Ureter (tissue), 1 donor: ENCODE data around the gene PIK3R5. TPM values are rescaled to one million over a fixed set of nuclear protein-coding genes. Genes with fewer than 3 reads are reported as not detected.
"Not testable (repeated sequence)": the region's sequence is repeated elsewhere in the genome, so short reads cannot be mapped to it uniquely, and the experiment has no call there.

Source experiments
- DNase-seq: peaks from one replicate; pipeline ENCODE4 v3.0.0-alpha.2; 2020; ENCODE audit warnings: low spot score
- total RNA-seq: library from RNA; stranded (reverse); gene quantifications from one replicate; pipeline ENCODE4 v1.2.4, GENCODE V29; 2023
- donor health status: DM: yes; HTN: yes; CAD: no.

The PIK3R5 gene
- total RNA-seq, 1 donor from 2014 or later = 8.4 TPM

- no peak for DNase-seq
These were observed 68.6 kb downstream of the PIK3R5 start for GRCh38 chr17:8896641-8897635.

- no peak for DNase-seq
These were observed 69.4 kb downstream of the PIK3R5 start for GRCh38 chr17:8896087-8896486.

DNA sequence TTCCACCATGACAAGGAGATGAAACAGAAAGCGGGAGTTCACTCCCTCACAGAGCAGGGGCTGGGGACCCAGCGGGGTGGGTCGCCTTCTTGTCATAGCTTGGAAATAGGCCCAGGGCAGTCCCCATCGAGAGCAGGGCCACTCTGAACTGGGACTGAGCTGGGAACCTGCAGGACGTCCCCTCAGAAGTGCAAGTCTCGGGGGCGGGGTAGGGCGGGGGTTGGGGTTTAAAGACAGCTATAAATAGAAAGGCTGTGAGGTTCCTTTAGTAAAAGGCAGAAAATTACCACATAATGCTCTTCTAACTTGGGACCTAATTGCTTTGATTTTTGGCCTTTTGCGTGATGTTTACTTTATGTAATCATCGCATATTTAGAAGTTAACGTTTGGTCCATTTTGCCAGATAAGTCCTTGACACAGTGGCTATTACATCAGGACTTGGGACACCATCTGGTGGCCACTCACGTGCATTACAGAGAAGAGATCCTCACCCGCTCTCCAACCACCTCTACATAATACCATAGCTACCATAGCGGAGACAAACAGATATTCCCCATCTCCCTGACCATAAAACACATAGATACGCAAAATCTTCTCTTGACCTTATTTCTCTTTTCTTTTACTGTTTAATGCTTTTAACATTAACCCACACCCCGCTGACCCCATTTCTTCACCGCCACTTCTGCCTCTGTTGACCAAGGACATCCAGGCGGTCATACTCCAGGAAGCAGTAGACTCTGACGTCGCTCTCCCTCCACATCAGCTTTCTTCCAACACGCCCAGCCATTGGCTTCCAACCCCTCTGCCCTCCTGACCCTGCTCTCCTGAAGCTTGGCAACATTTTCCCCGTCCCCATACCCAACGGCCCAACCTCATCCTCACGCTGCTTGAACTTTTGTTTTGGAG, 70.6 kb downstream of the PIK3R5 start:
- no peak for DNase-seq

DNA sequence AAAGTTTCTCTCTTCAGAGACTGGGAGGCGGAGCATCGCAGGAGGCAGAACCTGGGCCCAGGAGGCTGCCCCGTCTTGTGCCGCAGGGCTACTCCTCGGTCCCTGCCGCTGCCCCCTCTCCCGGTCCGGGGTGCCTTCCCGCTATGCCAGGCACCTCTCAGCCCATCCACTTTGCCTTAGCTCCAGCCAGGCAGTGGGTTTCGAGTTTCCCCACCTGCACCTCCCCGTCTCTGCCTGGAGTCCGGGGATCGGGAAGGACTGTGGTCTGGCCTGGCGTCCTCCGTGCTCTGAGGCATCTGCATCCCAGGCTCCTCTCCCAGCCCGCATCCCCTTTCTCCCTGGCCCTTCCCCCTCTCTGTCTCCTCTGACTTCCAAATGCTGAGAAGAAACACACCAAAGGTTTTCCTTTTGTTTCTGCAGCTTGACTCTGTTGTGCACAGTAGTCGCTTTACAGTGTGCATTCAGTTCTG, 71.3 kb downstream of the PIK3R5 start:
- no peak for DNase-seq

GRCh38 chr17:8893621-8894201, 71.8 kb downstream of the PIK3R5 start:
- no peak for DNase-seq

GRCh38 chr17:8893059-8893458, 72.4 kb downstream of the PIK3R5 start:
- DNase-seq = no peak

DNA sequence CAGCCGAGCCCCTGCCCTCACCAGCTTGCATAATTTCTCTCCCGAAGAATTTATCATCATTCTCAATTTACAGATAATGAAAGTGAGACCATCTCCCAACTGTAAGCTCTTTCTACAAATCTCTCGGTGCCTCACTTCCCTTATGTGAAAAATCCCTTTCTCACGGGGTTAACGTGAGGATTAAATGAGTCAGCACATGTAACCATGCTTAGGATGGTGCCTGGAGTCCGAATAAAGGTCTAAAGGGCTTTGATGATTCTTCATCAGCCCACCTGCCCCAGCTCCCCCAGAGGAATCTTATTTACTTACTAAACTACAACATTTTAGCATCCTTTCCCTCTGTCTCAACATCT, 73.2 kb downstream of the PIK3R5 start:
- no peak for DNase-seq

DNA sequence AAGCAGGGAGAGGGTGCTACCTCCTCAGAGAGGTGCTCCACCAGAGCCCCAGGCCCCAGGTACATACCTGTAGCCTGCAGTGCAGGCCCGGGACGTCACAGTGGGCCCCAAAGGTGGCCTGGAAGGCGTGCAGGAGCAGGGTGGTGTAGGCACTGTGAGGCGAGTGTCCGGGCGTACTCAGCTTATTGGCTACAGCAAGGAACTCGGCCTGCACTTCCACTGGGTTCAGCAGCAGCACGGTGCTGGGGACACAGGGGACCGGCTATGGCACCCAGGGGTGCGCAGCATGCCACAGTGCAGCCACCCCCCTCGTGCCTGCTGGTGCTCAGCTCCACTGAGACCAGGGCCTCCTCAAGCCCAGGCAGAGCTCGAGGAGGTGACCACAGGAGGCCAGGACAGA, 74.8 kb downstream of the PIK3R5 start:
- DNase-seq = no peak

GRCh38 chr17:8889458-8890210, 75.9 kb downstream of the PIK3R5 start:
- no peak for DNase-seq

GRCh38 chr17:8888704-8889302, 76.7 kb downstream of the PIK3R5 start:
- no peak for DNase-seq

DNA sequence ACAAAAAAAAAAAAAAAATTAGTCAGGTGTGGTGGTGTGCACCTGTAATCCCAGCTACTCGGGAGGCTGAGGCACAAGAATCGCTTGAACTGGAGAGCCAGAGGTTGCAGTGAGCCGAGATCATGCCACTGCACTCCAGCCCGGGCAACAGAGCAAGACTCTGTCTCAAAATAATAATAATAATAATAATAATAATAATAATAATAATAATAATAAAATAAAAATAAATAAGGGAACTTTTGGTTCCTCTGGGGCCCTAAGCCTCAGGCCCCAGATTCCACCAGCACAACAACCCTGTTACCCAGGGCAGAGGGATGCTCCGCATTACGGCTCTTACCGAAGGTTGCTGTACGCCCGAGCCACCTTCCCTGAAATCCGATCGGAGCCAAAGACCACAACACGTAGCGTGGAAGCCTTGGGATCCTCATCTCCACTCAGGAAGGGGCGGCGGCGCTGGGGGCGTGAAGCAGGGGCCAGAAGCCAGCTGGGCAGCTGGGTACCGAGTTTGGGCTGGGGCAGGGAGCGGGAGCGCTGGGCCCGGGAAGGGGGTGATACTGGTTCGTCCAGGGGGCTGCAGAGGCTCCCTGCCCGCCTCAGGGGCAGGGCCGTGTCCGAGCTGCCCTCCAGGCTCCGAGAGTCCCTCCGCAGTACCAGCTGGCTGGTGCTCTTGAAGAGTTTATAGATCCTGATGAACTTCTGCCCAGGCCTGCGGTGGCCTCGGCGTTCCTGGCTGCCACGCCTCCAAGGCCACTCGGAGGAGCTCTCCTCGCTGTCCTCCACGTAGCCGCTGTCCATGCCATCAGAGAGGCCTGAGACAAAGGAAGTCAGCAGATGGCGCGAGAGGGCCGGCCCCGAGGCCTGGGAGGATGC, 77.4 kb downstream of the PIK3R5 start:
- no peak for DNase-seq

DNA sequence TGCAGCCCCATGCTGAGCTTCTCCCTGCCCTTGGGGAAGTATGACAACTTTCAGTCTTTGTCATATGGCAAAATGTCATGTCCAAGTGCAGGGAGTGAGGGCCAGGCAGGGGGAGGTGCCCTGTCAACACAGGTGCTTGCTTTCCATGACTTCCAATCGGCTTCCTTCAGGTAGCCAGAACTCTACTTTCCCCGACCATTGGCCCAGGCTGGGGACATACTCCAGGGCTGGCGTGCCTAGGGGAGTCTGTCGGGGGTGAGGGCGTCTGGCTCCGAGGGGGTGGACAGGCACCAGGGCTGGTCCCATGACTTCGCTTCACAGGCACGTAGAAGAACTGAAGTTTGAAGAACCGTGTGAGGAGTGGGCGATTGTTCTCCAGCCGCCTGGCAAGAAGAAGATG, 78.2 kb downstream of the PIK3R5 start:
- no peak for DNase-seq

GRCh38 chr17:8885967-8886684, 79.4 kb downstream of the PIK3R5 start:
- no peak for DNase-seq

DNA sequence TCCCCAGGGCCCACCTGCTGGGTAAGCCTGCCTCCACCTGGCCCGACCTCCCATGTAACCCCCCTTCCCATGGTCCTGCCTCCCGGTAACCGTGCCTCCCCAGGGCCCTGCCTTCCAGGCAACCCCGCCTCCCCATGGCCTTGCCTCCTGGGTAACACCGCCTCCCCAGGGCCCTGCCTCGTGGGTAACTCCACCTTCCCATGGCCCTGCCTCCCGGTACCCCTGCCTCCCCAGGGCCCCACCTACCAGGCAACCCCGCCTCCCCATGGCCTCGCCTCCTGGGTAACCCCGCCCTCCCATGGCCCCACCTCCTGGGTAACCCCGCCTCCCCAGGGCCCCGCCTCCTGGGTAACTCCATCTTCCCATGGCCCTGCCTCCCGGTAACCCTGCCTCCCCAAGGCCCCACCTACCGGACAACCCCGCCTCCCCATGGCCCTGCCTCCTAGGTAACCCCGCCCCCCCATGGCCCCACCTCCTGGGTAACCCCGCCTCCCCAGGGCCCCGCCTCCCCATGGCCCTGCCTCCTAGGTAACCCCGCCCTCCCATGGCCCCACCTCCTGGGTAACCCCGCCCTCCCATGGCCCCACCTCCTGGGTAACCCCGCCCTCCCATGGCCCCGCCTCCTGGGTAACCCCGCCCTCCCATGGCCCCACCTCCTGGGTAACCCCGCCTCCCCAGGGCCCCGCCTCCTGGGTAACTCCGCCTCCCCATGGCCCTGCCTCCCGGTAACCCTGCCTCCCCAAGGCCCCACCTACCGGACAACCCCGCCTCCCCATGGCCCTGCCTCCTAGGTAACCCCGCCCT, 80.1 kb downstream of the PIK3R5 start:
- DNase-seq = not testable (repeated sequence)

GRCh38 chr17:8884336-8884990, 81.0 kb downstream of the PIK3R5 start:
- no peak for DNase-seq

- no peak for DNase-seq
These were observed 82.2 kb downstream of the PIK3R5 start for GRCh38 chr17:8883353-8883752.

DNA sequence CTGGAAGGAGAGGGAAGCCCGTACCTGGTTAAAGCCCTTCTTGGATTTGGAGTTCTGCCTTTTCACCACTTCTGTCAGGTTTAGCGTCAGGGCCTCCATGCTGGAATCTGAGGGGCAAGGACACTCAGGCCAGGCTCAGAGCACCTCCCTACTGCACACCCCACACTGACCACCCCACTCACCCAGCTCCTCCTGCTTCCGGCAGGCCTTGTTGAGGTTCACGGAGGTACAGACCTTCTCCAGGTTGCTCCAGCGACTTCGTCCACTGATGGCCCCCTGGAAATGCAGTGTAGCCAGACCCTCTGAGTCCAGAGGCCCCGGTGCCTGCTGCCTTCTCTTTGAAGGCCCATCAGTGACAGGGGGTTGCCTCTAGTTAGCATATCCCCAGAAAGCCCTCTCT, 83.9 kb downstream of the PIK3R5 start:
- no peak for DNase-seq

DNA sequence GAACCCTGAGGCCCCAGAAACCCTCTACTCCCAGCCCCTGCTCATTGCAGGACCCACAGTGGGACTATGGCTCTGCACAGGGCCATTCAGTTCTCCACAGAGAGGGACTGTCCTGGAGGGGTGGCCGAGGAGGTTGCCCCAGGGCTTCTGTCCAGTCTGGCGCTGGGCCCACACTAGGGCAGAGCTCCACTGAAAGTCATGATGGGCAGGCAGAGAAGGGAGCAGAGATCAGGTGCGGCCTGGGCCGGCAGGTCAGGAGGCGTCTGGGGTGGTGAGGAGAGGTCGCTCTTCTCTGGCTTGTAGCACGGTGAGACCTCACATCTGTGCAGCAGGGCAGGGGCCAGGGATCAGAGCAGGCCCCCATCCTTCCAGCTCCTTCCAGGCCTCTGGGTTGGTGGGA, 85.0 kb downstream of the PIK3R5 start:
- DNase-seq = no peak
